Measurements from ENCODE around the gene FAM193A.
"Not testable (repeated sequence)": the region's sequence is repeated elsewhere in the genome, so short reads cannot be mapped to it uniquely, and the experiment has no call there.

FAM193A gene

GRCh38 chr4:2754848-2755819 is 218.7 kb downstream of the FAM193A start:
- DNase-seq (ENCODE audit: low spot score): no peak

- peak; percentile 31 for DNase-seq (ENCODE audit: low spot score)
Measured at GRCh38 chr4:2755821-2756690, 219.6 kb downstream of the FAM193A start, which contains the start of gene TNIP2. TSS of gene TNIP2 (minus strand) at chr4:2756336. CDS start at chr4:2756289, 47 bp downstream.

- no peak for DNase-seq (ENCODE audit: low spot score)
Measured at GRCh38 chr4:2756691-2757350, 220.4 kb downstream of the FAM193A start.

- peak; percentile 31 for DNase-seq (ENCODE audit: low spot score)
Measured at GRCh38 chr4:2757426-2757825, 221.0 kb downstream of the FAM193A start.

GRCh38 chr4:2761035-2761923 is 224.8 kb downstream of the FAM193A start:
- DNase-seq (ENCODE audit: low spot score): no peak

- DNase-seq (ENCODE audit: low spot score): no peak
Measured at GRCh38 chr4:2762048-2762447, 225.6 kb downstream of the FAM193A start.

- not testable (repeated sequence) for DNase-seq (ENCODE audit: low spot score)
Measured at GRCh38 chr4:2762486-2763370, 226.3 kb downstream of the FAM193A start.

GRCh38 chr4:2763511-2763967 is 227.1 kb downstream of the FAM193A start:
- DNase-seq (ENCODE audit: low spot score): no peak

- DNase-seq (ENCODE audit: low spot score): no peak
Measured at GRCh38 chr4:2765832-2766526, 229.5 kb downstream of the FAM193A start.

GRCh38 chr4:2767046-2767704 is 230.7 kb downstream of the FAM193A start:
- DNase-seq (ENCODE audit: low spot score): no peak

- DNase-seq (ENCODE audit: low spot score): no peak
Measured at GRCh38 chr4:2767705-2768074, 231.2 kb downstream of the FAM193A start.

- no peak for DNase-seq (ENCODE audit: low spot score)
Measured at GRCh38 chr4:2768124-2768523, 231.7 kb downstream of the FAM193A start.

- no peak for DNase-seq (ENCODE audit: low spot score)
Measured at GRCh38 chr4:2768921-2769336, 232.5 kb downstream of the FAM193A start.

GRCh38 chr4:2771264-2771663 is 234.8 kb downstream of the FAM193A start:
- no peak for DNase-seq (ENCODE audit: low spot score)

GRCh38 chr4:2780643-2781042 is 244.2 kb downstream of the FAM193A start:
- DNase-seq (ENCODE audit: low spot score): not testable (repeated sequence)

GRCh38 chr4:2781911-2782310 is 245.5 kb downstream of the FAM193A start:
- no peak for DNase-seq (ENCODE audit: low spot score)
